HCT116 (cell line): ENCODE data around the gene PAX2. TPM values are rescaled to one million over a fixed set of nuclear protein-coding genes. Genes with fewer than 3 reads are reported as not detected.

Experiments
- ATAC-seq: fragments of 200-7000 bp; cut with Tn5 transposase; 2 replicates; pipeline ENCODE4 v1.9.1; 2020; ENCODE audit warnings: mild to moderate bottlenecking, moderate library complexity
- BruUV-seq: library from RNA; stranded (reverse); fragments of 400-500 nt; replicated peaks from 2 replicates; lab custom pipeline; 2021; lab: Mats Ljungman, UMichigan
- CTCF ChIA-PET: fragments of 300-600 bp; sonication (Branson Sonifier 250); formaldehyde crosslinking; loops from one replicate; lab custom pipeline; 2021; ENCODE audit warnings: antibody characterized with exemption; lab: Charles Lee
- POLR2A ChIA-PET: fragments of 300-600, 350-600 bp; sonication (Branson Sonifier 250); formaldehyde crosslinking; loops from one replicate; lab custom pipeline; 2021; ENCODE audit warnings: antibody characterized with exemption; lab: Charles Lee
- RAD21 ChIA-PET, 2 experiments: fragments of 300-600 bp; sonication (Branson Sonifier 250); formaldehyde crosslinking; loops; one replicate each; lab custom pipeline; 2023; ENCODE audit warnings: low total read pairs in 2 of 2; ENCODE audit not compliant: uncharacterized antibody in 2 of 2, unreplicated experiment in 2 of 2, low non-redundant PET in 1 of 2; lab: Charles Lee
- DNase-seq: peaks from one replicate; pipeline ENCODE4 v3.0.0-alpha.2; 2010; ENCODE audit warnings: low read depth, low spot score
- H2AFZ ChIP-seq: fragments of 200-600 bp; shearing (Covaris generic), sonication (generic); 2 replicates; pipeline ENCODE4 v1.6.1; 2017; ENCODE audit warnings: low read depth, mixed run types, mixed read lengths, antibody characterized with exemption, low read length; ENCODE audit not compliant: poor library complexity, severe bottlenecking
- H3K27ac ChIP-seq: 2 replicates; pipeline ENCODE4 v1.5.1; 2012; ENCODE audit warnings: low read depth, low read length
- H3K27me3 ChIP-seq: fragments of 200-600 bp; sonication (generic); 2 replicates; pipeline ENCODE4 v1.6.1; 2016; ENCODE audit warnings: mixed run types, low read length, mixed read lengths; ENCODE audit not compliant: insufficient read depth
- H3K36me3 ChIP-seq, 2 experiments: fragments of 200-500 bp in 1 of 2; fragments of 200-600 bp in 1 of 2; sonication (Bioruptor generic) in 1 of 2; sonication (generic) in 1 of 2; 2 replicates each; pipeline versions ENCODE4 v1.5.1 to v1.6.1; 2014 to 2016; ENCODE audit warnings: low read length in 2 of 2, inconsistent platforms in 1 of 2, mixed read lengths in 1 of 2, mixed run types in 1 of 2; ENCODE audit not compliant: insufficient read depth in 2 of 2, control insufficient read depth in 1 of 2
- H3K4me1 ChIP-seq, 2 experiments: fragments of 200-600 bp in 1 of 2; sonication (generic) in 1 of 2; 2 replicates each; pipeline versions ENCODE4 v1.5.1 to v1.6.1; 2012 to 2017; ENCODE audit warnings: low read length in 2 of 2, inconsistent platforms in 1 of 2, mild to moderate bottlenecking in 1 of 2, mixed read lengths in 1 of 2, mixed run types in 1 of 2, moderate library complexity in 1 of 2; ENCODE audit not compliant: insufficient read depth in 2 of 2, control insufficient read depth in 1 of 2
- H3K4me2 ChIP-seq: fragments of 200-600 bp; sonication (generic); 2 replicates; pipeline ENCODE4 v1.6.1; 2017; ENCODE audit warnings: mixed run types, low read length, mixed read lengths
- H3K4me3 ChIP-seq, 2 experiments: fragments of 200-600 bp in 1 of 2; sonication (generic) in 1 of 2; replicated peaks in 1 of 2; 2 replicates each; pipeline ENCODE4 v1.5.1; 2011 to 2016; ENCODE audit warnings: low read length in 2 of 2, control low read depth in 1 of 2, low read depth in 1 of 2, mild to moderate bottlenecking in 1 of 2, mixed read lengths in 1 of 2, mixed run types in 1 of 2
- H3K79me2 ChIP-seq: fragments of 200-600 bp; sonication (generic); 2 replicates; pipeline ENCODE4 v1.6.1; 2017; ENCODE audit warnings: mild to moderate bottlenecking, mixed run types, low read length, moderate library complexity, mixed read lengths; ENCODE audit not compliant: insufficient read depth
- H3K9ac ChIP-seq: fragments of 200-600 bp; sonication (generic); 2 replicates; pipeline ENCODE4 v1.6.1; 2016; ENCODE audit warnings: low read length, mixed read lengths
- H3K9me2 ChIP-seq: fragments of 200-600 bp; sonication (generic), shearing (Covaris generic); 2 replicates; pipeline ENCODE4 v1.6.1; 2017; ENCODE audit warnings: mixed run types, mild to moderate bottlenecking, moderate library complexity; ENCODE audit not compliant: insufficient read depth
- H3K9me3 ChIP-seq, 2 experiments: fragments of 200-500 bp in 1 of 2; fragments of 200-600 bp in 1 of 2; sonication (Bioruptor generic) in 1 of 2; sonication (generic) in 1 of 2; 2 replicates each; pipeline ENCODE4 v1.6.1; 2014 to 2017; ENCODE audit warnings: low read length in 2 of 2, mixed read lengths in 2 of 2, inconsistent platforms in 1 of 2, low read depth in 1 of 2, mild to moderate bottlenecking in 1 of 2, mixed run types in 1 of 2, moderate library complexity in 1 of 2; ENCODE audit not compliant: control insufficient read depth in 1 of 2, insufficient read depth in 1 of 2
- H4K20me1 ChIP-seq: fragments of 200-600 bp; sonication (generic), shearing (Covaris generic); 2 replicates; pipeline ENCODE4 v1.6.1; 2017; ENCODE audit warnings: mixed run types, mild to moderate bottlenecking, moderate library complexity; ENCODE audit not compliant: insufficient read depth
- EZH2phosphoT487 ChIP-seq: fragments of 200-600 bp; IDR thresholded peaks from 2 replicates; pipeline ENCODE4 v1.6.1; 2018; ENCODE audit warnings: antibody characterized with exemption, borderline replicate concordance
- POLR2AphosphoS5 ChIP-seq: IDR thresholded peaks from 2 replicates; pipeline ENCODE4 v1.6.1; 2011; ENCODE audit warnings: mild to moderate bottlenecking, low read depth, low read length, moderate library complexity
- ZFX ChIP-seq: fragments of 450-650 bp; IDR thresholded peaks from 2 replicates; pipeline ENCODE4 v1.6.1; 2017
- intact Hi-C: fragments of 100-400 bp; cut with micrococcal nuclease; formaldehyde crosslinking; loops from 2 replicates; pipeline ENCODE4 v1.10.0; 2022
- total RNA-seq: library from RNA; stranded (reverse); gene quantifications from one replicate; pipeline ENCODE4 v1.2.1, GENCODE V29; 2021; ENCODE audit not compliant: unreplicated experiment

The PAX2 gene
- total RNA-seq, 1 experiment from 2014 or later = 5.0 TPM

- H2AFZ ChIP-seq = no peak overlapping the region
- DNase-seq (no peak), ATAC-seq (no peak)
- no TSS peak for BruUV-seq
- RAD21 ChIA-PET = no interaction called here
- H3K9me3 ChIP-seq = no peaks in the 10 kb centered on the region
- intact Hi-C loops = loop anchor here (5.0 kb wide), 1 partner anchor 256 kb away; no protein-coding TSS in a partner anchor
- no peak overlapping the region for H3K27ac ChIP-seq
- POLR2A ChIA-PET = no interaction called here
- TF ChIP-seq EZH2phosphoT487 = no peak
- no peak overlapping the region for H3K4me3 ChIP-seq
- H3K36me3 ChIP-seq = no peaks in the 10 kb centered on the region
- H4K20me1 ChIP-seq = no peaks in the 10 kb centered on the region
- peaks cover 24% of the 10 kb centered on the region for H3K27me3 ChIP-seq
- H3K9me2 ChIP-seq = no peaks in the 10 kb centered on the region
- no peak overlapping the region for H3K4me2 ChIP-seq
- H3K4me1 ChIP-seq = peaks cover 8 to 21% of the 10 kb centered on the region in 2 experiments; a peak in 3 of 4 replicates
- H3K9ac ChIP-seq = no peak overlapping the region
- no peaks in the 10 kb centered on the region for H3K79me2 ChIP-seq
- CTCF ChIA-PET = interaction anchor here (1.1 kb wide), 2 partner anchors 12 to 261 kb away, joined by 3 read pairs; no protein-coding TSS in a partner anchor
Observed at GRCh38 chr10:100823194-100823593, 77.8 kb downstream of the PAX2 start.

GRCh38 chr10:100824886-100825285 lies 79.5 kb downstream of the PAX2 start:
- Histone ChIP-seq H3K4me3 (no peak overlapping the region), H2AFZ (no peak overlapping the region), H3K36me3 (no peaks in the 10 kb centered on the region), H3K79me2 (no peaks in the 10 kb centered on the region), H3K27me3 (peaks cover 24% of the 10 kb centered on the region), H3K9ac (no peak overlapping the region), H3K4me1 (peaks cover 12 to 30% of the 10 kb centered on the region in 2 experiments; a peak in 3 of 4 replicates), H3K9me2 (no peaks in the 10 kb centered on the region), H3K4me2 (no peak overlapping the region), H3K9me3 (no peaks in the 10 kb centered on the region), H3K27ac (no peak overlapping the region), H4K20me1 (no peaks in the 10 kb centered on the region)
- RAD21 ChIA-PET = no interaction called here
- ATAC-seq = no peak
- intact Hi-C loops = loop anchor here (5.0 kb wide), 2 partner anchors 83 to 258 kb away; no protein-coding TSS in a partner anchor
- TF ChIP-seq ZFX (no peak), POLR2AphosphoS5 (no peak)
- POLR2A ChIA-PET = no interaction called here
- no TSS peak for BruUV-seq
- CTCF ChIA-PET = no interaction called here
- DNase-seq = no peak
